Hepatocyte (in vitro differentiated cells): Measurements from ENCODE around the gene TPBGL.

ENCODE experiments used
- EZH2 ChIP-seq: fragments of 200-600 bp; sonication (generic); IDR thresholded peaks from 2 replicates; pipeline ENCODE4 v1.6.1; 2016; ENCODE audit warnings: antibody characterized with exemption, mild to moderate bottlenecking, borderline replicate concordance
- EZH2phosphoT487 ChIP-seq: fragments of 200-600 bp; sonication (generic); IDR thresholded peaks from one replicate; pipeline ENCODE4 v1.6.1; 2018; ENCODE audit warnings: antibody characterized with exemption, mild to moderate bottlenecking, low read depth, moderate library complexity; ENCODE audit not compliant: unreplicated experiment, severe bottlenecking
- TF ChIP-seq, protein P1 (sequence below): fragments of 200-600 bp; sonication (generic); IDR thresholded peaks from 2 replicates; pipeline ENCODE4 v1.5.1; 2016; ENCODE audit warnings: antibody characterized with exemption, mild to moderate bottlenecking; ENCODE audit not compliant: poor library complexity

DNA sequence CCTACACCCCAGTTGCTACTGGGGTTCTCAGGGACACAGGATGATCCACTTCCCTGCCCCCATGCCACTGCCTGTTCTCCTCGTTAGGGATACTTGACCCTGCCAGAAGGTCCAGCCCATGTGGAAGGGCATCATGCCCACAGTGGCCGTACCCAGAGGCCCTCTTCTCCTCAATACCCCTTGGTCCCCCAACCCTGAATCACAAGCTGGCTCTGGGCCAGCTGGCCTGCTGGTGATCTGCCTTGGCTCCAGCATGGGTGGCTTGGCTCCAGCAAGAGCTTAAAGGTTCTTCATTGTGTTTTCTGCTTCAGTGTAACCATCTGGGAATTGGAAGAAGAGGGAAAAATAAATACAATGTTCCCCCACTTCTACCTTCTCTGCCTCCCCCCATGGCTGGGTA lies 11.1 kb upstream of the TPBGL start:
- TF ChIP-seq, protein P1, sequence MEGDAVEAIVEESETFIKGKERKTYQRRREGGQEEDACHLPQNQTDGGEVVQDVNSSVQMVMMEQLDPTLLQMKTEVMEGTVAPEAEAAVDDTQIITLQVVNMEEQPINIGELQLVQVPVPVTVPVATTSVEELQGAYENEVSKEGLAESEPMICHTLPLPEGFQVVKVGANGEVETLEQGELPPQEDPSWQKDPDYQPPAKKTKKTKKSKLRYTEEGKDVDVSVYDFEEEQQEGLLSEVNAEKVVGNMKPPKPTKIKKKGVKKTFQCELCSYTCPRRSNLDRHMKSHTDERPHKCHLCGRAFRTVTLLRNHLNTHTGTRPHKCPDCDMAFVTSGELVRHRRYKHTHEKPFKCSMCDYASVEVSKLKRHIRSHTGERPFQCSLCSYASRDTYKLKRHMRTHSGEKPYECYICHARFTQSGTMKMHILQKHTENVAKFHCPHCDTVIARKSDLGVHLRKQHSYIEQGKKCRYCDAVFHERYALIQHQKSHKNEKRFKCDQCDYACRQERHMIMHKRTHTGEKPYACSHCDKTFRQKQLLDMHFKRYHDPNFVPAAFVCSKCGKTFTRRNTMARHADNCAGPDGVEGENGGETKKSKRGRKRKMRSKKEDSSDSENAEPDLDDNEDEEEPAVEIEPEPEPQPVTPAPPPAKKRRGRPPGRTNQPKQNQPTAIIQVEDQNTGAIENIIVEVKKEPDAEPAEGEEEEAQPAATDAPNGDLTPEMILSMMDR = no peak
- TF ChIP-seq EZH2 (no peak), EZH2phosphoT487 (no peak)
